H54 (cell line): Measurements from ENCODE around the gene TLR4.

ENCODE experiments used
- DNase-seq: peaks from one replicate; pipeline ENCODE4 v3.0.0; 2011; ENCODE audit warnings: low spot score, mixed read lengths; ENCODE audit not compliant: insufficient read length
- FAIRE-seq: peaks from 3 replicates; lab custom pipeline; 2011; peaks lifted over from hg19 to GRCh38; lab: Jason Lieb, UNC
- POLR2A ChIP-seq: IDR thresholded peaks from 2 replicates; pipeline ENCODE4 v1.6.1; 2011; ENCODE audit warnings: low read depth, mild to moderate bottlenecking, low read length

TLR4 gene

DNA sequence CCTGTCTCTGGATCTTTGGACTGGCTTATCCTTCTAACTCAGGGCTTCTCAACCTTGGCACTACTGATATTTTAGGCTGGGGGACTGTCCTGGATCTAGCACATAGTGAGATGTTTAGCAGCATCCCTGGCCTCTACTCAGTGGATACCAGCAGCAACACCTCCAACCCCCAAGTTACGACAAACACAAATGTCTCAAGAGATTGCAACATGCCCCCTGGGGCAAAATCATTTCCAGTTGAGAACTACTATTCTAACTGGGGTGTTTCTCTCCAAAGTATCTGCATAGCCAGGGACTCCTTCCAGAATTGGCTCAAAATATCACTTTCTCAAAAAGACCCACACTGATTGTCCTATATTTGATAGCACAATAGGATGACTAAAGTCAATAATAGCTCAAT is 7.2 kb upstream of the TLR4 start:
- no peak for FAIRE-seq
- no peak for DNase-seq
- no peak for TF ChIP-seq POLR2A

DNA sequence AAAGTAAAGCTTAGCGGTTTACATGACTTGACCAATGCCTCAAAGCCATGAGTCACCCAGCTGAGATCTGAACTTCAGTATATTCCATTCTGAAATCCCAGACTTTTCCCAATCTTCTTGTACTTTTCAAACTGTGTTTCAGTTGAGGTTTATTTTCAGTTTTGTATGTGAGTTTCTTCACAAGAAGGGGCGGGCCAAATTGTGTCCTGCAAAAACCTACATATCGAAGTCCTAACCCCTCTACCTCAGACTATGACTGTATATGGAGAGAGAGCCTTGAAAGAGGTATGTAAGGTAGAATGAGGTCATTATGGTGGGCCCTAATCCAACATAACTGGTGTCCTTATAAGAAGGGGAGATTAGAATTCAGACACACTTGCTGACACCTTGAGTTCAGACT is 666 bp upstream of the TLR4 start:
- FAIRE-seq (no peak), DNase-seq (no peak)
- no peak for TF ChIP-seq POLR2A

DNA sequence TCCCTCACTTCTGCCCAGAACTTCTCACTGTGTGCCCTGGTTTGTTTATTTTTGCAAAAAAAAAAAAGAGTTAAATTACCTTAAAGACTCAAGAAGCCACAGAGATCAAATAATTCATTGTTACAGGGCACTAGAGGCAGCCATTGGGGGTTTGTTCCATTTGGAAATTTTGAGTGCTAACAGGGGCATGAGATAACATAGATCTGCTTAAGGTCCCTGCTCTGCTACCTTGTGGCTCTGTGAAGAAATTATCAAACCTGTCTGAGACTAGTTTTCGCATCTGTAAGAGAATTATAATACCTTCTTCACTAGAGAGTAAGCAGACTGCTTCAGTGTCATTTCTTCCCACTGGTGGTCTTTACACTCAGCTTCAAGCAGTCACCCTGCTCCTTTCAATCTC is 394 bp downstream of the TLR4 start:
- no peak for TF ChIP-seq POLR2A
- no peak for DNase-seq
- FAIRE-seq = no peak

DNA sequence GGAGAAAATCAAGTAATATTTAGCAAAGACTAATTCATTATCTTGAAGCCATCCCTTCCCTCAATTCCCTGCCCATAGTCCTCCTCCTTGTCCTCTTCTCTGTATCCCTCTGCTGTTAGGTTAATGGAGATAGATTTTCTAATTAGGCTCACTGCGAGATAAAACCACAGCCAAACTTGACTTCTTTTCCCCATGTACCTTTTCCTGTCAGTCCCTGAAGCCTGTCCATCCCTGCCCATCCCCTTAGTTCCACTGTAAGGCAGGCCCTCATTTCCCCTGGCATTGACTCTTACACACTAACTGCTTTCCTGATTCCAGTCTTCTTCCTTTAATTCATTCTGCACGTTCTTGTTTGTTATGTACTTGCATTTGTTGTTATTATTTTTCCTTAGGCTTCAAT is 1.2 kb downstream of the TLR4 start:
- FAIRE-seq (peak; percentile 74), DNase-seq (no peak)

DNA sequence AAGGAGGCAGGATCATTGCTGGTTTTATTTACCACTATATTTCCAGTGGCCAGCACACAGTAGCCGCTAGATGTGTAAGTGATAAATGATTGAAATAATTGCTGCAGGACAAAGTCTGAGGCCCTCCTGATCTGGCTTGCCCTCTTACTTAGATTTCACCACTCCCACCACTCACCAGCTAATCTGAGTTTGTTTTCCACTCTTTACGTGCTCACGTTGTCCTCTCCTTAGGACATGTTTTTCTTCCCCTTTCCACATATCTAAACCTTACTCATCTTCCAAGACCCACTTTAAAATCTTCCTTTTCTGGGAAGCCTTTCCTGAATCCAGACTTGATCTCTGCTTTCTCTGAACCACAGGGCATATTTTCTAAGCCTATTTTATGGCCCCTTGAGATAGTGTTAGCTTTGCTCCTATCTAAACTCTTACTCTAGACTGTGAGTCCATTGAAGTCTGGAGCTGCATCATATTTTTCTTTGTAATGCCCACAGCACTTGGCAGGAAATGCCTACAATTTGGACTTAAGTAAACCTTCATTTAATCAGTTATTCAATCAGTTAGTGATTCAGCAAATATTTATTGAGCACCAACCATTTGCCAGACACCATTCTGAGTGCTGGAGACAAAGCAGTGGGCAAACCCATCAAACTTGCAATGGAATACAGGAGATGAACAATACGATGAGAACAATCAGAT is 2.4 kb downstream of the TLR4 start:
- FAIRE-seq (peak; percentile 91), DNase-seq (no peak)
- no peak for TF ChIP-seq POLR2A

More for the DNA sequence above, 1.2 kb downstream of the TLR4 start:
- TF ChIP-seq POLR2A = no peak

DNA sequence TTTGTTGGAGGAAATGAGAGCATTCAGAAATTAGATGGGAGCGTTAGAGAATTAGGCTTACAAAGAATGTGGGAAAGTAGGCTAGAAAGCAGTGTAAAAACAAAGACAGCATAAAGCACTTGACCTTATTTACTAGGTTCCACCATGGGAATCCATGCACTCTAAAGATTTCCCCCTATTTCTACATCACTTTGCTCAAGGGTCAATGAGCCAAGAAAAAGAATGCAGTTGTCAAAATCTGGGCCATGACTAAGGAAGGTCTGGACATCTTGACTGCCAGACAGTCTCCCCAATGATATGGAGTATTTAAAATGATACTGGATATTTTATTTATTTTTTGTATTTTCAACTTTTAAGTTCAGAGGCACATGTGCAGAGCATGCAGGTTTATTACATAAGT is 3.4 kb downstream of the TLR4 start:
- no peak for TF ChIP-seq POLR2A
- FAIRE-seq (peak; percentile 33), DNase-seq (no peak)

DNA sequence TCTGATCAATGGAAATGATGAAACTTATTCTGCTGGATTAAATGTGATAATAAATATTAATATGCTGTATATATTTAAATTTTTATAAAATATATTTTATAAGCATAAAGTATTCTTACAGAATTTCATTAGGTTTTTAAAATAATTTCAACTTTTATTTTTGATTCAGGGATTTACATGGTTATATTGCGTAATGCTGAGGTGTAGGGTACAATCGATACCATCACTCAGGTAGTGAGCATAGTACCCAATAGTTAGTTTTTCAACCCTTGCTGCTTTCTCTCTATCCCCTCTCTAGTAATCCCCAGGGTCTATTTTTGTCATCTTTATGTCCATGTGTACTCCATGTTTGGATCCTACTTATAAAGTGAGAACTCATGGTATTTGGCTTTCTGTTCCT is 5.7 kb downstream of the TLR4 start:
- no peak for TF ChIP-seq POLR2A
- DNase-seq (no peak), FAIRE-seq (no peak)

DNA sequence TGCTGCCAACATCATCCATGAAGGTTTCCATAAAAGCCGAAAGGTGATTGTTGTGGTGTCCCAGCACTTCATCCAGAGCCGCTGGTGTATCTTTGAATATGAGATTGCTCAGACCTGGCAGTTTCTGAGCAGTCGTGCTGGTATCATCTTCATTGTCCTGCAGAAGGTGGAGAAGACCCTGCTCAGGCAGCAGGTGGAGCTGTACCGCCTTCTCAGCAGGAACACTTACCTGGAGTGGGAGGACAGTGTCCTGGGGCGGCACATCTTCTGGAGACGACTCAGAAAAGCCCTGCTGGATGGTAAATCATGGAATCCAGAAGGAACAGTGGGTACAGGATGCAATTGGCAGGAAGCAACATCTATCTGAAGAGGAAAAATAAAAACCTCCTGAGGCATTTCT is 10.1 kb downstream of the TLR4 start:
- TF ChIP-seq POLR2A = no peak
- no peak for DNase-seq
- no peak for FAIRE-seq

DNA sequence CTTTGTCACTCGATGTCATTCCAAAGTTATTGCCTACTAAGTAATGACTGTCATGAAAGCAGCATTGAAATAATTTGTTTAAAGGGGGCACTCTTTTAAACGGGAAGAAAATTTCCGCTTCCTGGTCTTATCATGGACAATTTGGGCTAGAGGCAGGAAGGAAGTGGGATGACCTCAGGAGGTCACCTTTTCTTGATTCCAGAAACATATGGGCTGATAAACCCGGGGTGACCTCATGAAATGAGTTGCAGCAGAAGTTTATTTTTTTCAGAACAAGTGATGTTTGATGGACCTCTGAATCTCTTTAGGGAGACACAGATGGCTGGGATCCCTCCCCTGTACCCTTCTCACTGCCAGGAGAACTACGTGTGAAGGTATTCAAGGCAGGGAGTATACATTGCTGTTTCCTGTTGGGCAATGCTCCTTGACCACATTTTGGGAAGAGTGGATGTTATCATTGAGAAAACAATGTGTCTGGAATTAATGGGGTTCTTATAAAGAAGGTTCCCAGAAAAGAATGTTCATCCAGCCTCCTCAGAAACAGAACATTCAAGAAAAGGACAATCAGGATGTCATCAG is 11.3 kb downstream of the TLR4 start:
- DNase-seq (no peak), FAIRE-seq (peak; percentile 6)
- TF ChIP-seq POLR2A = no peak

DNA sequence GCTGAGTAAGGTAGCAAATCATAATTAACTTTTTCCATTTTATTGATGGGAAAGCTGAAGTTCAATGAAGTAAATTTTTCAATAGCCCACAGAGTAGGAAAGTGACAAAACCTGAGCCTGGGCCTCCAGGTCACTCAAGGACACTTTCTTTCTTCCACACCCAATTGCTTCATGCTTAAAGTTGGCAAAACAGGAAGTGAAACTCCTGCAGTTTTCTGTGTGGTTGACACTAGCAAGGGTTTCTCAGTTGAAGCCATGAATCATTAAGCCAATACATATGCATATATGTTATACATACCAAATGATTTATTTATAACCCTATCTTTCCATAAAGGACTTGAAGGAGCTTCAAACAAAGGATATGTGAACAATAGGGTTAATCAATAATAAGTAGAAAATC is 13.9 kb downstream of the TLR4 start:
- DNase-seq = no peak
- FAIRE-seq = peak; percentile 72
- no peak for TF ChIP-seq POLR2A

DNA sequence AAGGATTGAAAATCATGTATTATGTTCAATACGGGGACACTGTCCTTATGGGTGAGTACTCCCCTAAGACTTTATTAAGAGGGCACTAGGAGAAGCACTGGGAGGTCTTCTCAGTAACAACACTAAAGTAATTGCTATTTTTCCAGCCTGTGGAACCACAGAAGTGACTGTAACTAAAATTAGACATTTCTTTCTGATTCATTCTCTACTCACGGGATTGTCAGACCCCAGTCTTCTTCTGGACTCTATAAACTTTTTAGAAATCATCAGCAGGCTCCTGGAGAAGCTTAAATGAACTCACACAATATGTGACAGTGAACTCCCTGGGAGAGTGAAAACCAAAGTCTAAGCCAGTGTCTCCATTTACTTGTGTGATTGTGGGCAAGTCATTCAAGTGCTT is 14.5 kb downstream of the TLR4 start:
- FAIRE-seq (no peak), DNase-seq (no peak)
- no peak for TF ChIP-seq POLR2A

DNA sequence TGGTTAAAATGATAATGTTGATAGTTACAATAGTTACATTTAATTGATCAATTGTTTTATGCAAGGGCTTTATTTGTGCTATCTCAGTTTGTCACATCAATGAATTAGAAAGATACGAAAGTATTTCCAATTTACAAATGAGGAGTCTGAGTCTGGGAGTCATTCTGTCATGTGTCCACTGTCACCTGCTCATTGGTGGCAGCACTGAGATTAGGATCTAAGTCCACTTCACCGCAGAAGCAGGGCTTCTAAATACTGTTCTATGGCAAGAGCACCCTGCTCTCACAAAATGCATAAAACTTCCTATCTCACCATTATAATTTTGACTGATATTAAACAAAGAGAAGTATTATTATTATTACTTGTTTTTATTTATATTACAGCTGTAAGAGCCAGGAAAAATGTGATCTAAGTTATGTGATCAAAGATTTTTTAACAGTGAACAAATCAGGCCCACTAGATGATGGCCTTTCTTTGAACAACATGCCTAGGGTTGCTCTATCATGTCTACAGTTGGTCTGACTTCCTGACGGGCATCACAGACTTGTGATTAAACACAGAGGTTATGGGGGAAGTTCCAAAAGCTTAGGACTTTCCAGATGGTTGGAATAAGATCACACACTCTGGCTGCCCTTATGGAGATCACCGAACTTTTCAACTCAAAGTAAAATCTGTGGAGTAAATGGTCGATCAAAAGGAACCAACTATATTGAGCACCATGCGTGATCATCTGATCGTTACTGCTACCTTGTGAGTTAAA is 15.1 kb downstream of the TLR4 start:
- DNase-seq (no peak), FAIRE-seq (no peak)
- TF ChIP-seq POLR2A = no peak

DNA sequence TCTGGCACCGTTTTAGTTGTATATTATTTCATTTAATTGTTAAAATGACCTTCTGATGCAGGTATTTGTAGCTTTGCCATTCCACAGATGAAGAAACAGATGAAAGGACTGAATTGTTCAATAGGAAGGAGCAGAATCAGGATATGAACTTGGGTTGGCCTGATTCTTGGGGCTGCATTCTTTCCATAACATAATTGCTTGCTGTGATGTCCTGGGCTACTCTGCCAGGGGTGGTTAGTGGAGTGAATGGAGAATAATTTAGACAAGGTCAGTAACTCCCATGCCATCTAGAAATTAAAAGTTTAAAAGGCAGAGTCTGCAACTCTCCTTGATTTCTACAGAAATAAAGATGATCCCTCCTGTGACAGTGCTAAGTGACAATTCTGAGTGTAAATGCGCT is 15.9 kb downstream of the TLR4 start:
- TF ChIP-seq POLR2A = no peak
- DNase-seq (no peak), FAIRE-seq (no peak)

DNA sequence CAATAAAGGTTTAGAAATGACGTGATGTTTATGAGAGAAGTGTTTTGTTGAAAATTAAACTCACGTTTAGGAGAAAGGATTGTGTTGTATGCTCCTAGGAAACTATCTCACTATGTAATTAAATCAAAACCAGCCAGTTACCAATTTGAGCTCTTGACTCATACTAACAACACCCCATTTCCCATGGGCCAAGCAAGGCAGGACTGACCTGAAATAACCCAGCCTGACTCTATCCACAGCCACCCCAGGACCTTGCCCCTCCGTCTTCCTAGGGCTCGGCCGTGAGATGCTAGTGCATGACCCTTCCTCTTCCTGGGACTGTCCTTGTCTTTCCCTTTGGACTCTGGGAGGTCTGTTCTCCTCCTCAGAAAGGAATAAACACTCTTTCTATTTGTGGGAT is 16.4 kb downstream of the TLR4 start:
- FAIRE-seq = no peak
- no peak for TF ChIP-seq POLR2A
- no peak for DNase-seq
